Ectodermal cell (in vitro differentiated cells): ENCODE results near the gene GALM.
A peak's percentile ranks its signal among the peaks of the same experiment; 100 is the strongest.

Experiments
- H3K27ac ChIP-seq: 2 replicates; pipeline ENCODE4 v1.7.0; 2013; ENCODE audit warnings: mild to moderate bottlenecking, low read depth, low read length; ENCODE audit not compliant: insufficient read depth, poor library complexity, severe bottlenecking
- H3K27me3 ChIP-seq: 2 replicates; pipeline ENCODE4 v1.7.0; 2013; ENCODE audit warnings: mild to moderate bottlenecking, low read length; ENCODE audit not compliant: insufficient read depth, control insufficient read depth, poor library complexity, severe bottlenecking
- H3K36me3 ChIP-seq: one replicate; pipeline ENCODE4 v1.7.0; 2013; ENCODE audit warnings: low read length; ENCODE audit not compliant: control insufficient read depth, insufficient read depth
- H3K4me1 ChIP-seq: one replicate; pipeline ENCODE4 v1.7.0; 2013; ENCODE audit warnings: low read length; ENCODE audit not compliant: control insufficient read depth, insufficient read depth
- H3K4me3 ChIP-seq: 2 replicates; pipeline ENCODE4 v1.7.0; 2013; ENCODE audit warnings: low read depth, low read length, control low read depth; ENCODE audit not compliant: insufficient read depth
- H3K9me3 ChIP-seq: 2 replicates; pipeline ENCODE4 v1.7.0; 2013; ENCODE audit warnings: mild to moderate bottlenecking, low read length, moderate library complexity; ENCODE audit not compliant: control insufficient read depth
- WGBS, 2 experiments: methylation state at CpG; one replicate each; pipeline ENCODE4 v1.1.7; 2013; ENCODE audit warnings: missing lambda C conversion rate in 2 of 2; 5-methylcytosine and 5-hydroxymethylcytosine counted together

The GALM gene

GRCh38 chr2:38650012-38650411, 15.9 kb upstream of the GALM start:
- Histone ChIP-seq H3K36me3 (no peaks in the 10 kb centered on the region), H3K4me1 (no peaks in the 10 kb centered on the region), H3K9me3 (no peaks in the 10 kb centered on the region), H3K27ac (no peak overlapping the region), H3K4me3 (no peak overlapping the region), H3K27me3 (no peaks in the 10 kb centered on the region)
- 91 to 92% methylated on average over 6 of the region's 6 CpGs for WGBS, 2 experiments

GRCh38 chr2:38650717-38651116, 15.2 kb upstream of the GALM start:
- H3K4me1 ChIP-seq: no peaks in the 10 kb centered on the region
- WGBS, 2 experiments: 92 to 99% methylated on average over 2 of the region's 2 CpGs
- H3K27ac ChIP-seq: no peak overlapping the region
- H3K27me3 ChIP-seq: no peaks in the 10 kb centered on the region
- no peaks in the 10 kb centered on the region for H3K9me3 ChIP-seq
- H3K4me3 ChIP-seq: no peak overlapping the region
- no peaks in the 10 kb centered on the region for H3K36me3 ChIP-seq

- H3K4me3 ChIP-seq: no peak overlapping the region
- no peaks in the 10 kb centered on the region for H3K4me1 ChIP-seq
- H3K27ac ChIP-seq: no peak overlapping the region
- no peaks in the 10 kb centered on the region for H3K9me3 ChIP-seq
- 91 to 95% methylated on average over 6 of the region's 6 CpGs for WGBS, 2 experiments
- H3K27me3 ChIP-seq: no peaks in the 10 kb centered on the region
- no peaks in the 10 kb centered on the region for H3K36me3 ChIP-seq
Measured at GRCh38 chr2:38652431-38653273, 13.3 kb upstream of the GALM start.

GRCh38 chr2:38653380-38653714, 12.6 kb upstream of the GALM start:
- 100% methylated on average over 1 to 2 of the region's 2 CpGs for WGBS, 2 experiments
- no peaks in the 10 kb centered on the region for H3K4me1 ChIP-seq
- H3K36me3 ChIP-seq: no peaks in the 10 kb centered on the region
- no peak overlapping the region for H3K4me3 ChIP-seq
- no peak overlapping the region for H3K27ac ChIP-seq
- no peaks in the 10 kb centered on the region for H3K9me3 ChIP-seq
- no peaks in the 10 kb centered on the region for H3K27me3 ChIP-seq

- 87 to 89% methylated on average over 9 to 10 of the region's 10 CpGs for WGBS, 2 experiments
- no peaks in the 10 kb centered on the region for H3K27me3 ChIP-seq
- H3K9me3 ChIP-seq: no peaks in the 10 kb centered on the region
- H3K4me3 ChIP-seq: no peak overlapping the region
- no peaks in the 10 kb centered on the region for H3K4me1 ChIP-seq
- peak overlapping the region; percentile 26 for H3K27ac ChIP-seq
- H3K36me3 ChIP-seq: no peaks in the 10 kb centered on the region
Measured at GRCh38 chr2:38653715-38654527, 12.0 kb upstream of the GALM start.

- no peak overlapping the region for H3K27ac ChIP-seq
- H3K27me3 ChIP-seq: no peaks in the 10 kb centered on the region
- H3K9me3 ChIP-seq: no peaks in the 10 kb centered on the region
- no peaks in the 10 kb centered on the region for H3K4me1 ChIP-seq
- no peaks in the 10 kb centered on the region for H3K36me3 ChIP-seq
- H3K4me3 ChIP-seq: no peak overlapping the region
- WGBS, 2 experiments: 90 to 91% methylated on average over 13 of the region's 13 CpGs
Measured at GRCh38 chr2:38654528-38655381, 11.2 kb upstream of the GALM start.

- WGBS, 2 experiments: 95 to 98% methylated on average over 1 of the region's 1 CpG
- no peaks in the 10 kb centered on the region for H3K27me3 ChIP-seq
- no peak overlapping the region for H3K27ac ChIP-seq
- H3K9me3 ChIP-seq: no peaks in the 10 kb centered on the region
- H3K4me3 ChIP-seq: no peak overlapping the region
- H3K4me1 ChIP-seq: no peaks in the 10 kb centered on the region
- no peaks in the 10 kb centered on the region for H3K36me3 ChIP-seq
Measured at GRCh38 chr2:38655441-38655840, 10.5 kb upstream of the GALM start.

- no peaks in the 10 kb centered on the region for H3K4me1 ChIP-seq
- H3K27me3 ChIP-seq: no peaks in the 10 kb centered on the region
- 93 to 97% methylated on average over 3 of the region's 4 CpGs for WGBS, 2 experiments
- H3K36me3 ChIP-seq: no peaks in the 10 kb centered on the region
- H3K4me3 ChIP-seq: no peak overlapping the region
- H3K27ac ChIP-seq: no peak overlapping the region
- no peaks in the 10 kb centered on the region for H3K9me3 ChIP-seq
Measured at GRCh38 chr2:38656866-38657480, 8.9 kb upstream of the GALM start.

GRCh38 chr2:38658613-38659012, 7.3 kb upstream of the GALM start:
- no peak overlapping the region for H3K27ac ChIP-seq
- WGBS, 2 experiments: 95 to 100% methylated on average over 1 to 2 of the region's 2 CpGs
- no peak overlapping the region for H3K4me3 ChIP-seq

More at GRCh38 chr2:38658613-38659012, 7.3 kb upstream of the GALM start:
- no peaks in the 10 kb centered on the region for H3K9me3 ChIP-seq
- H3K4me1 ChIP-seq: no peaks in the 10 kb centered on the region
- no peaks in the 10 kb centered on the region for H3K27me3 ChIP-seq
- H3K36me3 ChIP-seq: no peaks in the 10 kb centered on the region
